T-helper 9 cell (primary cell): ENCODE data around the gene KCNC1.

Source experiments
- DNase-seq: peaks from one replicate; pipeline ENCODE4 v3.0.0-alpha.2; 2020

KCNC1 gene

DNA sequence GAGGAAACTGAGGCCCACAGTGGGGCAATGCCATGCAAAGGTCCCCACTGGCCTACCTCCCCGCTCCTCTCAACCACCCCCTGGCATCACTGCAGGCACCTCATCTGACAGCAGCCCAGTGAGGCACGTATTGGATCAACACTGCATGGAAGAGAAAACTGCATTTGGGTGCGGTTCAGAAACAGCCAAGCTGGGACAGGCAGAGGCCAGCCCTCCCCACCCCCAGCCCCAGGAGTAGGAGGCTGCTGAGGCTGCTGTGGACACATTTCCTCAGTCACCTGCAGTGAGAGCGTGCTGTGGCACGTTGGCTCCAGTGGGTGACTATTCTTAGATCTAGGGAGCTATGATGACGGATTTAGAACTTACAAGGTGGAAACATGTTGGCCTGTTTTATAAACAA lies 63.7 kb downstream of the KCNC1 start:
- no peak for DNase-seq

DNA sequence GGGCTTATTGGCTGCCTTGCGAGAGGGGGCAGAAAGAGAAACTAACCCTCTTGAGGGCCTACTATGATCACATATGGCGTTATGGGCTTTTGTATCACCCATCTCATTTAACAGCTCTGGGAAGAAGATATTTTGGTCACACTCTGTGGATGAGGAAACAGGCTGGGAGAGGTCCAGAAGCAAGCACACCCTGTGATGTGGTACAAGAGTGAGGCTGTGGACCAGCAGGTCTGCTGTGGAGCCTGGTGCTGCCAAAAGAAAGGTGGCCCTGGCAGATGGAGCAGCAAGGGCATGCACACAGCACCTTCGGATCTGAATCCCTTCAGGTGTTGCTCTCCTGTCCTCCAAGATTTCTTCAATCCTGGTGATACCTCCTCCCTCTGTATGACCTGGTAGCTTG lies 64.1 kb downstream of the KCNC1 start:
- DNase-seq, result no peak

DNA sequence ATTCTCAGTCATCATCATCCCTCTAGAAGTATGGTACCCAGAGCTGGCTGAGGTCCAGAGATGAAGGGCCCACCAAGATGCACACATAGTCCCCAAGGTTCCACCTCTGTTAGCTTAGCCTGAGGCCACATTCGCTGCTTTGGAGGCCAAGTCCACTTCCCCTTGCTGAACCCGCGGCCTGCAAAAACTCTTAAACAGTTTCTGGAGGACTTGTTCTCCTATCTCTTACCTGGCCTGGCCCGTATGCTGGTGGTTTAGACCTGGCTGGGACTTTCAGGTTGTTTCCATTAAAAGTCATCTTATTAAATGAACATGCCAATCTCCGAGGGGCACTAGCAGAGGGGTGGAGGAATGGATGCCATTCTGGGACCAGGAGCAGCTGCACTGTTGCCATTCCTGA lies 64.6 kb downstream of the KCNC1 start:
- no peak for DNase-seq

DNA sequence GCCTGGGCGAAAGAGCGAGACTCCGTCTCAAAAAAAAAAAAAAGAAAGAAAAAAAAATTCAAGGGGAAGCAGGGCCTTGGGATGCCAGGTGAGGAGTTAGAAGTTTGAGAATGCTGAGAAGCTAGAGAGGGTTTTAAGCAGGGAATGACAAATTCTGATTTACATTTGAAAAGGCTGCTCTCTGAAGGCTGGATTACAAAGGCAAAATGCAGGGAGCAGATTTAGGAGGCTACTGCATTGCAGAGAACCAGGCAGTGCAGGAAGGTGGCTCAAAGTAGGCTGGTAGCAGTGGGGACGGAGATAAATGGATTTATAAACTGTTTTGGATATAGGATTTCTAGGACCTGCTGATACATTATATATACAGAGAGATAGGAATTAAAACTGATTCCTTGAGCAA lies 66.6 kb downstream of the KCNC1 start:
- no peak for DNase-seq

DNA sequence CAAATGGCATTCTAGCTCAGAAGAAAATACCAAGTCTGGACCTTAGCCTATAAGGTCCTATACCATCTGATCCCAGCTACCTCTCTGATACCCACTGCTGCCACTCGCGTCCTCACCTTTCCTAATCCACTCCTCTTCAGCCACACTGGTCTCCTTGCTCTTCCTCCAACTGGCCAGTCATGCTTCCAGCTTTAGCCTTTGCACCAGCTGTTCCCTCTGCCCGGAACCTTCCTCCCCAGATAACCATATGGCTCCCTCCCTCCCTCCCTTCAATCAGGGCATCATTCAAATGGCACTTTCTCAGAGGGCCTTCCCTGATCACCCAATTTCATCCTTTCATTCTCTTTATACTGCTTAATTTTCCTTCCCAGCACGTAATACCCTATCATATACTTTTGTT lies 67.9 kb downstream of the KCNC1 start:
- DNase-seq, result no peak

DNA sequence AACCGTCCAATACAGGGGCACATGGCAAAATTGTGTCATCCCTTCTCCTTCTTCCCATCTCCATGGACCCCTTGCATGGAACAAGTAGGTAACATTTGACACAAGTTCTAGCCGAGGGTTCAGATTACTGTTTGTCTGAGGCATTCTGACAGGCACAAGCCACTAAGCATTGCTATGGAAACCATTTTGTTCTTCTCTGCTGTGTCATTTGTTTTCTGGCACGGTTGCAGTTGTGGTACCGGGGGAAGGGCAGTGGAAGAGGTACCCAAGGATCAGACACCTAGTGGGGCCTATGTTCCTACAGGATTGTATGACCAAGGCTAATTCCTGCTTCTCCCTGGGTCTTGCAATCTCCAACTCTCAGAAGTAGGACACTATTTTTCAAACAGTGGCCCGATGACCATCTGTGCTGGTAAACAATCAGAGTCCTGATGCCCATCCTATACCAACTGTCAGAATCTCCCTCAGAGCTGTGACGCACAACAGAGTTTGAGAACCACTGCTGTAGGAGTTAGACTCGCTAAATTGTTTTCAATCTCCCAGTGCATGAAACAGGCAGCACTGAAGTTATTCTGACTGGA lies 69.3 kb downstream of the KCNC1 start:
- DNase-seq, result no peak

DNA sequence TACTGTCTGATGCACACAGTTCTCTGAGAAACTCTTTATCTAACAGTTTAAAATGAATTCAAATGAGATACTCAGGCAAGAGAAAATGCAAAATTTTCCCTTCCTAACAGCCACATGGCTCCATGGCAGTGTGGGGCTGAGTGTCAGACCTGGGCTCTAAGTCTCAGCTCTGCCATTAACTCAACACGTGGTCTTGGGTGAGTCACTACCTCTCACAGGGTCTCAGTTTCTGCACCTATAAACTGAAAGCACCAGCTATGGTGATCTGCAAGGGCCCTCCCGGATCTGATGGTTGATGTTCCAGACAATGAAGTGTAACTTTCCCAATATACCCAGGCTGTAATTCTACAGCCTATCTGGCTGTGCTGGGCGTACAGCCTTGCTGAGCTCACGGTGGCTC lies 70.5 kb downstream of the KCNC1 start:
- no peak for DNase-seq

DNA sequence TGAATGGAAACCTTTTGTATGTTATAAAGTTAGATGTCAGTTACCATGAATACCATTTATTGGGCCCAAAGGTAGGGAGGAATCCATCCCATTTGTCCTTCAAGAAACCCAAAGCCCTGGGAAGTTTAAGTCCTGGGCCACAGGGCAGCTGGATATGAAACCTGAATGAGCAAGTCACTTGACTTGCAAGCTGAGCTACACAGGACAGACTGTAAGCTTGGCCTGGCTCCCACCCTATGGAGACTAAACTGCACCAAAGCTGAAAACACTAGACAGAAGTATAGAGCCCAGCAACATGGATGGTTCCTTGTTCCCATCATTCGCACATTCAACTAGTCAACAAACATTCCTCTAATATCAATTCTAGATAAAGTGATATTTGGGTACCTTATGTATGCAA lies 71.3 kb downstream of the KCNC1 start:
- DNase-seq, result no peak

DNA sequence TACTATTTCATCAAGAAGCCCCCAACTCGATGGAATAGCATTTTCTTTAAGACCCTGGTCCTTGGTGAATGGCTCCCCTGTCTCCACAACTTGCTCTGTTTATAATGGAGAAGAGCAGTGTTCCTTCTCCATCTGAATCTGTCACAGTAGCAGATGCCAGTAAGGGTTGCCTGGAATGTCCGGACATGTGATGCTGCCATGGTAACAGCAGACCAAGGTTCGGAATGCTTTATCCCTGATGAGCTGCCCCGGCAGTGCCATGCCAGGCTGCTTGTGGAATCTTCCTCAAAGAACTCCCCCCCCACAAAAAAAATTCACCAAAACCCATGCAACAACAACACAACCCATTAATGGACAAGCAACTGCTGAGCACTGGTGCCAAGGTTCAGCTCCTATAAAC lies 72.5 kb downstream of the KCNC1 start:
- no peak for DNase-seq

DNA sequence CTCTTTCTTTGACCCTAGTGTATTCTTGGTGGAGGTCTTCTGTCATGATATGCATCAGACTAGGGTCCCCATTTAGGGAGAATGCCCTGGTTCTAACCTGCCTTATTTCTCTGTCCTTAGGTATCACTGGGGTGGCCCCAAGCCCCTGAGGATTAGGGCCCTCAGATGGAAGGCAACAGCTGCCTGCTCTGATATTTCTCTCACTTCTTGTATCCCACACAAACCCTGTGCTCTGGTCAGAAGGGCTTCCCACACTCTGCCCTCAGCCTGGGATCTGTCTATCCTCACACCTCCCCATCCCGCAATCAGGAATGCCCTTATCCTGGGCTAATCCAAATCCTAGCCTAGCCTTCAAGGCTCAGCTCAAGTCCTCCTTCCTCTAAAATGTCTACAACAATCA lies 75.5 kb downstream of the KCNC1 start:
- DNase-seq, result no peak

DNA sequence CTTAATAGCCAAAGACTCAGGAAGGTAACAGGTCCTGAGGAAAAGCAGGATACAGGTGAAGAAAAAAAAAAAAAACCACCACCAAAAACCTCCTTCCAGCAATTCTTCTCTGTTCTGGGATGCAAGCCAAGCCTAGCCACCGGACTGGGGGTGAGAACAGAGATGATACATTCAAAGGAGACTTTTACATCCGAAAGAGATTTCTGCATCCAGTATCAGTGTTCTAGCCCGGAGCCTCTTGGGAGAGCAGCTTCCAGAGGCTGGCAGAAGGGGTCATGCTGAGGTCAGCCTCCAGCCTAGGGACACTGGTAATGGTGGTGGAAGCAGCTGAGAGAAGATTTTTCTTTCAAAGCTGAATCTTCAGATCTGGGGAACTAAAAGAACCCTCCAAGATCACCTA lies 76.2 kb downstream of the KCNC1 start:
- no peak for DNase-seq

DNA sequence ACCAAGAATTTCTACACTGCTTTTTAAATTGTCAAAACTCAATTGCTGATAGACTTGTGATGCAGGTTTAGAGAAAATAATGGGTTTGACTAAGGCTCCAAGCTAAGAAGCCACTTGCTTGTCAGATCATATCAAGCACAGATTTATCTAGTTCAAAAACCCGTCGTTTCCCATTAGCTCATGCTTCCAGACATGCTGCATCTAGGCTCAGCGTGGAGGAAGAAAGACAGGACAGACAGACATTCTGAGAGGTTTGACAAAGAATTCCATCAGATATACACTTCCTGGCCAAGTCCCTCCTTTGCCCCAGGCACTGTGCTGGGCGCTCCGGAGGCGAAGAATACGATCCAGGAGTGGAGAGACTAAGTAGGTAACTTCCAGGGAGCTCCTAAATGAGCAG lies 76.8 kb downstream of the KCNC1 start:
- no peak for DNase-seq

DNA sequence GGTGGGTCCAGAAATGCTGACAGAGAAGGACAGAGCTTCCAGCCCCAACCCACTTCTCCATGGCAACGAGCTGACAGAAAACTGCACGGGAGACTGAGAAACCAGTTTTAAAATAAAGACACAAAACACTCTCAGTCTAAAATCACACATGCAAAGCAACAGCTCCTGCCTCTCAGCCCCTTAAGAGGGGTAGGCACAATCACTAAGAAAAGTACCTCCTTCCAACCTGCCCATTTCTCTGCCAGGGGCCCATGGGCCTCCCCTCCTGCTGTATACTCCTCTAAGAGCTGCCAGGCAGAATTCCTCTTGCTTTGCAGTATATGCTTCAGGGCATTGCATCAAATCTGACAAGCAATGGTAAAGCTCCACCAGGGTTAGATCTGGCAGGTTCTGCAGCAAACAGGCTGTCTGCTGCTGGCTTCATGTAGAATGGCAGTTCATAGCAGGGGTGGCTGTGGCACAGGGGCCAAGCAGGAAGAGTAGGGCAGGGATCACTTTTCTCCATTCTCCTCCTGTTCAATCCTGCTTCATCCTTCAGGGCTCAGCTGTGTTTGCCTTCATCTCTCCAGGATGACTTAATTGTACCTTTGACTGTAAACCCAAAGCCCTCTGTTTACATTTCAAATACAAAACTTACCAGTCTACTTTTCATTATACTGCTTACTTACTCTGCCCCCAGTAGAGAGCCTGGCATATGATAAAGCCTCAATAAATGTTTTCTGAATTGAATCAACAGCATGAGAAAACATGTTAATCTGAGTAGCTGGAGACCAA lies 77.7 kb downstream of the KCNC1 start:
- DNase-seq, result no peak

DNA sequence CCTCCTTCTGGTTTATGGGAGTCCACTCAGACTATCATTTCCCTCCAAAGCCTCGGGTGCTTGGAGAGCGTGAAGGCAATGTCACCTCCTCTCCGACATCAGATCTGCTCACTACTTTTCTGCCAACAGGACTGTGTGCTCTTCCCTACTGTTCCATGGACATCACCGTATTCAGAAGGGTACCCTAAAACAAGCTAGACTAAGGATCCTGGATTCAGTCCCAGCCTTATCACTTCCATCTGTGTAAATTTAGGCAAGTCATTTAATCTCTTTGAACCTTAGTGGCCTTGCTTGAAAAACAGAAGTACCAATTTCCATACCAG lies 78.2 kb downstream of the KCNC1 start:
- no peak for DNase-seq

DNA sequence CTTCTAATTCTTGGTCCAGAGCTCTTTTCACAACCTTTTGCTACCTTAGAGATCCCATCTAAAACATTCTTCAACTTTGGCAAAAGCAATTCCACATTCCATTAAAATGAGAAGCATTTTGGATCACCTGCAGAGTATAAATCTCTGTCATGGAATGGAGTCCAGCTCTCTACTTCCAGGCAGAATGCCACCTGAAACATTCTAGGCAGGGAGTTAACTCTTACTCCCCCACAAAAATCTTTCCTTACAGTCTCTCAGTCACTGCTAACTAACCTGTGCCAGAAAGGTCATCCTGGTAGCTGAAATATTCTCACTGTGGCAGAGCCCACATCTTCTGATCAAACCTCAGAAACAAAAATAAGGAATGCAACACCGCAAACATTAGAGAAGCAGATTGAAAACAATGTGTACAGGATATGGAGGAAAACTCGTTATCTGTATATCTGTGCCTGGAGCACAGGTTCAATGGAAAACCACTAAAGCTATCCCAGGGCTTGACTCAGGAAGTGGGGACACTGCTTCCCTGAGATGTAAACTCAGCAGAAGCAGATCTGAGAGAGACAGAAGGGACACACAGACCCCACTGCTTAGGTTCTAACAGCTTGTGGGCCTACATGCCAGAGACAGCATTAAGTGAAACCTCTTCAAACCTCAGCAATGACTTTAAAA lies 78.9 kb downstream of the KCNC1 start:
- DNase-seq, result no peak

DNA sequence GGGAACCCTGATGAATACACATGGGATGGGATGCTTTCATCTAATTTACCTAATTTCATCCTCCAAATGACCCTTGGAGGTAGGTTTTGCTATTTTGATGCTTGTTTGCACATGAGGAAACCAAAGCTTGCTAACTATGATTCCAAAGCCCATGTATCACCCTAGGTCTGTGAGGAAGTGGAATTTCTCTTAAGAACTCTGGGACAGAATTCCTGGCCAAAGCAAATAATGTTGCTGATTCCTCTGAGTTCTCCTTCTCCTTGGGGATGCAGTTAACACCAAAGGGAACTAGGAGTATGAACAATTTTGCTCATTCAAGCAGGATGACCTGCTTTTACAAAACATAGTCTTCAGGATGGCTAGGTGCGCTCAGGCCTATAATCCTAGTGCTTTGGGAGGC lies 80.0 kb downstream of the KCNC1 start:
- no peak for DNase-seq

DNA sequence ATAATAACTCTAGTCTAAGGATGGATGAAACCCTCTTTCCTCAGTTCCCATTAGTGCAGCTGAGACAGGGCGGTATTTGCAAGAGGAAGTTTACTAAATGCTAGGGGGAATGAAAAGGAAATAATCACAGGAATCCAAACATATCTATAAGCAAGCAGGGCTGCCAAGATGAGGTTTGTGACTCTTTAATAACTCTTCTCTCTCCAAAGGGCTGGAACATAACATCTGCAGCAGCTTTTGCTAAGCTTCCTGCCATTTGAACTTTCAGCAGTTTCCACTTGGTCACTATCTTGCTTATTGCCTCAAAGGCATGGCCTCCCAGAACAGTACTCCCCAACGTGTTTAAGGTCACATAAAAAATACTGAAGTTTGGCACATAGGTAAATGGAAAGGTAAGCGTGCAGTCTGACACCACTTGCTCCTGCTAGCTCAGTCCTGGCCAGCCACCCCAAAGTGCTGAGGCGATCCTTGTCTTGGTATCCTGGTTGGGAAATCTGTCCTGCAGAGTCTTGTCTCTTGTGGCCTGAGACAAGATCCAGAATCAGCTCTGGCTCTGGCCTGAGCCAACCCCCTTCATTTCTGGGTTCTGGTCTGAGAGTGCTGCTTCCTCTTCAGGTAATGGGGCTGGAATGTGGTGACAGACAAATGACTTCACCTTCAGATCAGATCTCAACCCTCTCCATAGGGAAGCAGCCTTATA lies 81.8 kb downstream of the KCNC1 start:
- DNase-seq, result no peak

DNA sequence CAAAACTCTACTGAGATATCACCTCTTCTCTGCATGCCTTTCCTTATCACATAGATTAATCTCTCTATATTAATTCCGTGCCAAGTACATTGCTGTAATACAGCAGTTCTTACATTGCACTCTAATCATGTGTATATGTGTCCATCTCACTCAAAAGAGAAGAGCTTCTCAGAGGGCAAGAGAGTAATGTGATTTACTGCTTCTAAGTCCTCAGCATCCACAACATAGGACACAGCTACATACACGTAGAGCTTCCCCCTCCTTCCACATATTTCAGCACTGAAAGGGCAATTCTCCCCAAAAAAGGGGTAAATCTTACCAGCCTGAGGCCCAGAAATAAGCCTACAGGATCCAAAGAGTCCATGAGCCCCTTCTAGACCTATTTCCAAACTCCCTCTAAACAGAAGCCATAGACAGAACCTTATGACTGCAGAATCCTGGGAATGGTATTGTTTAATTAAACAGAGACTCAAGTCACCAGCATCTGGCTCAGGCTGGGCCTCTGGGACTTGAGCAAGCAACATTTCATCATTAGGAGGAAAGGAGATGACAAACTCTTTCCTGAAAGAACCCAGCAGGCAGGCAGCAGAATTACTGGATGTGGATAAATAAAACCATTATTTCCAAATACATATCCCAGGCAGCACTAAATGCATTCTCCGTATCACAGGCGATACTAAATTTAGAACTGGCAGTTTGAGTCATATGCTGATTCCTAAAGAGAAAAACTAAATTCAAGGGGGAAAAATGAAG lies 87.2 kb downstream of the KCNC1 start:
- no peak for DNase-seq

DNA sequence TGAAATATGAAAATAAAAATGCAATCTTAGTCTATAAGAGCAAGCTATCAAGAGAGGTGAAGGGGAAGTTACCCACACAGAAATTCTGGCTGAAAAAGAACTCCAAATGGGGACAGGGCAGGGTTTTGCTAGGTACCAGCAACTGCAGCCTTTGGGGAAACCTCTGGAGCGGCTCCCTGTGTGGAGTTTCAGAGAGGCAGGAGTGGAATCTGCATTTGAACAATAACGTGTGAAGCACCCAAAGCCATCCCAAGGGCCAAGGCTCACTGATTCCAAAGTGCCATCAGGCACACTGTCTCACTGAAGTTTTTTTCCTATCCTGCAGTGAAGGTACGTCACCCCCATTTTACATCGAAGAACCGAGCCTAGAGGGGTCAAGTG lies 87.8 kb downstream of the KCNC1 start:
- DNase-seq, result no peak

DNA sequence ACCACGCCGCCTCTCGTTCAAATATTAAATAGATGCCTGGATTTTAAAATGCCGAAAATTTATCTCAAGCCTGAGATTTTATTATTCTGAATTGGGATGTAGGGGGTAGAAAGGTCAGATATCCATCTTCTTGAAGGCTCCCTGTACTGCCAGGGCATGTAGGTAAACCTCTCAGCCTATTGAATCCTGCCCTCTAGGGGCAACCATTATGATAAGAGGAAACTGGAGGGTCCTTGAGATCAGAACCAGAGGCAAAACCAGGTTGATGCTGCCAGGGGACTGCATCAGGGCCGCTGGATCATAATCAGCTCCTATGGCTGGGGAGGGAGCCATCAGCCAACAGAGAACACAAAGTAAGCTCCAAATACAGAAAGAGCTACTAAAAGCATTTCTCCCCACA lies 92.4 kb downstream of the KCNC1 start:
- no peak for DNase-seq

DNA sequence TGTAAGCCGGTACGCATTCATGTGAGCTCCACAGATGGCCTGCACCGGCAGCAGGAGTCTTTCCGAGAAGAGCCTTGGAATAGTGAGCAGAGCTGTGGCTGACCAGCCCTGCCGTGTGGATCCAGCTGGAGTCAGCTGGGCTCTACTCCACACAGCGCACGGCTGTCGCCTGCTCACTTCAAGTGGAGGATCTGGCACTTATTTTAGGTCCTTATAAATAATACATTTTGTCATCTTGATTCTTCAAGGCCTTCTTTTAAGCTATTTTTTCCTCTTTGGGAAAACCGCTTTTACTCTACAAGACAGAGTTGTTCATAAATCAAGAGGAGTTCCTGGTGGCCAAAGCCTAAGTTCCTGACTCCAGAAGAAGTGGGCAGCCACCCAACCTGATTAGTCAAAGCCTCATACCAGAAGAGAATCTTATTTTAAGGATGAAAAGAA lies 93.8 kb downstream of the KCNC1 start:
- no peak for DNase-seq

DNA sequence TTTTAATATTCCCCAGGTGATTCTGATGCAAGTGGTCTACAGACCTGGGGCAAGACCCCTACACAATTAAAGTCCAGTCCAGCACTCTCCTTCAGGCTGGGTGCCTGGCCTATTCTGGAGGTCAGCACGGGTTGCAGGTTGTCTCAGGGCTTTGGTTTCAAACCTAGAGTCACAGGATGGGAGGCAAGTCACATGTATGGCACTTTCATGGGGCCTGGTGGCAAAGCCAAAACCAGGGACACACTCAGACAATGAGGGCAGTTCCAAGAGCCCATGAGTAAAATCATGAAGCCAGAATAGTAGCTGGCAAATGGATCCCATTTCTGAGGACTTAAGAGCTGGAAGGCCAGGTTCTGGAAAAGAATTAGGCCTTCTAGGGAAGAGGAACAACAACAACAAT lies 96.6 kb downstream of the KCNC1 start:
- no peak for DNase-seq

DNA sequence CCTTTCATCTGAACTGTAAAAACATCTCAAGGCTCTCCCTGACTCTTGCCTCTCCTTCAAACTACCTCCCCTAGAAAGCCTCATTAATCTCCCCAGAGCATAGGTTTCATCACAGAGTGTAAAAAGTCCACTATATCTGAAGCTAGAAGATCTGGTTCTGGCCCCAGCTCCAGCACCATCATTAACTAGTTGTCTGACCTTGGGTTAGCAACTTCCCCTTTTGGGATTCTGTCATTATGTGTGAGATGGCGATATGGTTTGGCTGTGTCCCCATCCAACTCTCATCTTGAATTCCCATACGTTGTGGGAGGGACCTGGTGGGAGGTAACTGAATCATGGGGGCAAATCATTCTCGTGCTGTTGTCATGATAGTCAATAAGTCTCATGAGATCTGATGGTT lies 97.3 kb downstream of the KCNC1 start:
- DNase-seq, result no peak
